A549 (cell line): ENCODE results near the gene DNM3.

Experiments used
- KDM1A ChIP-seq: fragments of 200-600 bp; sonication (generic); IDR thresholded peaks from 2 replicates; pipeline ENCODE4 v1.6.1; 2016; ENCODE audit warnings: low read depth, mild to moderate bottlenecking
- MAZ ChIP-seq: fragments of 150-350 bp; IDR thresholded peaks from 2 replicates; pipeline ENCODE4 v1.6.1; 2014; ENCODE audit warnings: antibody characterized with exemption, low read depth, low read length, borderline replicate concordance
- MYC ChIP-seq: IDR thresholded peaks from 2 replicates; pipeline ENCODE4 v1.6.1; 2012; ENCODE audit warnings: mild to moderate bottlenecking, inconsistent platforms, low read length, improper control_type of control experiment, borderline replicate concordance
- RFX5 ChIP-seq: fragments of 450-650 bp; IDR thresholded peaks from 2 replicates; pipeline ENCODE4 v1.7.1; 2014; ENCODE audit warnings: antibody characterized with exemption, mild to moderate bottlenecking, moderate library complexity
- TF ChIP-seq, protein P1 (sequence below): fragments of >200 bp; sonication (Bioruptor Twin); formaldehyde crosslinking; IDR thresholded peaks from 3 replicates; pipeline ENCODE4 v1.5.1; 2016
- TF ChIP-seq, protein P2 (sequence below): fragments of 450-650 bp; IDR thresholded peaks from 2 replicates; pipeline ENCODE4 v1.6.1; 2014; ENCODE audit warnings: antibody characterized with exemption

DNA sequence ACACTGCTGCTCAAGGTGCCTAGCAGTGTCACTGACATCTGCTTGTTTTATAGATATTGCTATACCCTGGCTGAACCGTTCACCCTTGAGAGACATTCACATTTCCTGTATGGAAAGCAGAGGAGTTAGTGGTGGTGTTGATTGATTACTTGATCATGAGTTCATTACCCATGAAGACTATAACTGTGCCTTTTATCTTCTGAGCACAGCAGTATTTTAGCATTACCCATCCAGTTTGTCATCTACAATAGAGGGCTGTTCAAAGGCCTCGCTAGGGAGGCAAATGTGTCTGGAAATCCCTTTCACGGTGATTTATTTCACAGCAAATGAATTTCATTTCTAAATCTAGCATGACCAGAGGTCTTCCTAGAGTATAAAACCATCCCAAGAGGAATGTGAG lies 160.0 kb downstream of the DNM3 start:
- no peak for TF ChIP-seq RFX5
- no peak for TF ChIP-seq MAZ
- TF ChIP-seq, protein P1, sequence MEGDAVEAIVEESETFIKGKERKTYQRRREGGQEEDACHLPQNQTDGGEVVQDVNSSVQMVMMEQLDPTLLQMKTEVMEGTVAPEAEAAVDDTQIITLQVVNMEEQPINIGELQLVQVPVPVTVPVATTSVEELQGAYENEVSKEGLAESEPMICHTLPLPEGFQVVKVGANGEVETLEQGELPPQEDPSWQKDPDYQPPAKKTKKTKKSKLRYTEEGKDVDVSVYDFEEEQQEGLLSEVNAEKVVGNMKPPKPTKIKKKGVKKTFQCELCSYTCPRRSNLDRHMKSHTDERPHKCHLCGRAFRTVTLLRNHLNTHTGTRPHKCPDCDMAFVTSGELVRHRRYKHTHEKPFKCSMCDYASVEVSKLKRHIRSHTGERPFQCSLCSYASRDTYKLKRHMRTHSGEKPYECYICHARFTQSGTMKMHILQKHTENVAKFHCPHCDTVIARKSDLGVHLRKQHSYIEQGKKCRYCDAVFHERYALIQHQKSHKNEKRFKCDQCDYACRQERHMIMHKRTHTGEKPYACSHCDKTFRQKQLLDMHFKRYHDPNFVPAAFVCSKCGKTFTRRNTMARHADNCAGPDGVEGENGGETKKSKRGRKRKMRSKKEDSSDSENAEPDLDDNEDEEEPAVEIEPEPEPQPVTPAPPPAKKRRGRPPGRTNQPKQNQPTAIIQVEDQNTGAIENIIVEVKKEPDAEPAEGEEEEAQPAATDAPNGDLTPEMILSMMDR = no peak
- no peak for TF ChIP-seq MYC
- TF ChIP-seq, protein P2, sequence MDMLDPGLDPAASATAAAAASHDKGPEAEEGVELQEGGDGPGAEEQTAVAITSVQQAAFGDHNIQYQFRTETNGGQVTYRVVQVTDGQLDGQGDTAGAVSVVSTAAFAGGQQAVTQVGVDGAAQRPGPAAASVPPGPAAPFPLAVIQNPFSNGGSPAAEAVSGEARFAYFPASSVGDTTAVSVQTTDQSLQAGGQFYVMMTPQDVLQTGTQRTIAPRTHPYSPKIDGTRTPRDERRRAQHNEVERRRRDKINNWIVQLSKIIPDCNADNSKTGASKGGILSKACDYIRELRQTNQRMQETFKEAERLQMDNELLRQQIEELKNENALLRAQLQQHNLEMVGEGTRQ = no peak
- no peak for TF ChIP-seq KDM1A
